ENCODE data around the gene CEACAM5. TPM values are rescaled to one million over a fixed set of nuclear protein-coding genes. Genes with fewer than 3 reads are reported as not detected.

Gene CEACAM5
- total and polyA plus RNA-seq, 2 donors from 2014 or later: not detected

DNA sequence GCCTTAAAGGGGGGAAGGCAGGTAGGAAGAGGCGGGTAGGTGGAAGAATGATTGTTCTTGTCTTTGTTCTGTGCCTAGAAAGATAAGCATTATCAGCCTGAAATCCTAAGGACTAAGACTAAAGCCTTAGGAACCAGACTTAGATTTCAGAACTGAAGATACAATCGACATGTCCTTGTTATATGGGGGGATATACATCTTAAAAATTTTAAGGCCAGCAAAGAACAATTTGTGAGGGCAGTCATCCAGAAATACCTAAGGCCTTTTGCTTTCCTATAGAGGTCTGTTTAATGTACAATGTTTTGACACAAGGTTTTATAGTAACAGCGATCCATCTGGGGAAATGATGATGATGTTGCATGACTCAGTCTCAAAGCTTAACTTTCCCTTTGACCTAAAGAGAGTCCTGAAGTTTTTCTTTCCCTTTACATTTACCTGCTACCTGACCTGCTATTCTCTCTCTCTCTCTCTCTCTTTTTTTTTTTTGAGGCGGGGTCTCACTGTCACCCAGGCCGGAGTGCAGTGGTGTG is 26.7 kb downstream of the CEACAM5 start:
- no peaks in the 10 kb centered on the region for H3K27me3 ChIP-seq (ENCODE audit: control insufficient read depth, insufficient read depth, low read length)
- H3K36me3 ChIP-seq (ENCODE audit: control insufficient read depth in 2 of 3, insufficient read depth in 3 of 3, low read length in 3 of 3): no peaks in the 10 kb centered on the region
- no peaks in the 10 kb centered on the region for H3K4me1 ChIP-seq (ENCODE audit: control insufficient read depth in 2 of 3, insufficient read depth in 2 of 3, low read depth in 1 of 3, low read length in 3 of 3)
- H3K9ac ChIP-seq (ENCODE audit: low read length in 3 of 3): no peak overlapping the region
- H3K27ac ChIP-seq (ENCODE audit: low read depth in 2 of 2, low read length in 2 of 2): no peak overlapping the region
- H3K4me3 ChIP-seq (ENCODE audit: low read length in 3 of 3): no peak overlapping the region
- H3K9me3 ChIP-seq (ENCODE audit: control insufficient read depth in 2 of 3, insufficient read depth in 1 of 3, low read length in 3 of 3): no peaks in the 10 kb centered on the region
- TF ChIP-seq, protein P1, sequence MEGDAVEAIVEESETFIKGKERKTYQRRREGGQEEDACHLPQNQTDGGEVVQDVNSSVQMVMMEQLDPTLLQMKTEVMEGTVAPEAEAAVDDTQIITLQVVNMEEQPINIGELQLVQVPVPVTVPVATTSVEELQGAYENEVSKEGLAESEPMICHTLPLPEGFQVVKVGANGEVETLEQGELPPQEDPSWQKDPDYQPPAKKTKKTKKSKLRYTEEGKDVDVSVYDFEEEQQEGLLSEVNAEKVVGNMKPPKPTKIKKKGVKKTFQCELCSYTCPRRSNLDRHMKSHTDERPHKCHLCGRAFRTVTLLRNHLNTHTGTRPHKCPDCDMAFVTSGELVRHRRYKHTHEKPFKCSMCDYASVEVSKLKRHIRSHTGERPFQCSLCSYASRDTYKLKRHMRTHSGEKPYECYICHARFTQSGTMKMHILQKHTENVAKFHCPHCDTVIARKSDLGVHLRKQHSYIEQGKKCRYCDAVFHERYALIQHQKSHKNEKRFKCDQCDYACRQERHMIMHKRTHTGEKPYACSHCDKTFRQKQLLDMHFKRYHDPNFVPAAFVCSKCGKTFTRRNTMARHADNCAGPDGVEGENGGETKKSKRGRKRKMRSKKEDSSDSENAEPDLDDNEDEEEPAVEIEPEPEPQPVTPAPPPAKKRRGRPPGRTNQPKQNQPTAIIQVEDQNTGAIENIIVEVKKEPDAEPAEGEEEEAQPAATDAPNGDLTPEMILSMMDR (IDR thresholded peaks at IDR 0.05; ENCODE audit: borderline replicate concordance, extremely low read depth, insufficient read depth): no peak
- intact Hi-C loops (cut with DNase I): no loop called here
- DNase-seq (no peak), FAIRE-seq (no peak)

DNA sequence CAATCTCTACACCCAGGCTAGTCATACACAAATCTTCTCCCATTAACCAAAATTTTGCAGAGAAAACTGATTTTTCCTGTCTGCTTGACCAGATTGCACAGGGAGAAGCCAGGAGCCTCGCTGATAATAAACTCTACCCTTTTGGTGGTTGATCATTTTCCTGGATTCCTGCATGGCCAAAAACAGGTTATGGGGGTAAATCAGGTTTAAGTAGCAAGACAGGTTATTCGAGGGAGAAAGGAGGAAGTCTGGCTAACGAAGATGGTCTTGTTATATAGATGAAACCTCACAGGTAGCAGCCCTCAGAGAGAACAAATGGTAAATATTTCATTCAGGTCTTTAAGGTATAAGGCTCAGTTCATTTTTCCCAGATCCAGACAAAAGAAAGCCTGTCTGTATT is 30.9 kb downstream of the CEACAM5 start:
- Histone ChIP-seq H3K4me1 (ENCODE audit: control insufficient read depth in 2 of 3, insufficient read depth in 2 of 3, low read depth in 1 of 3, low read length in 3 of 3) (no peaks in the 10 kb centered on the region), H3K9me3 (ENCODE audit: control insufficient read depth in 2 of 3, insufficient read depth in 1 of 3, low read length in 3 of 3) (no peaks in the 10 kb centered on the region), H3K27ac (ENCODE audit: low read depth in 2 of 2, low read length in 2 of 2) (no peak overlapping the region), H3K9ac (ENCODE audit: low read length in 3 of 3) (no peak overlapping the region), H3K27me3 (ENCODE audit: control insufficient read depth, insufficient read depth, low read length) (no peaks in the 10 kb centered on the region), H3K36me3 (ENCODE audit: control insufficient read depth in 2 of 3, insufficient read depth in 3 of 3, low read length in 3 of 3) (no peaks in the 10 kb centered on the region), H3K4me3 (ENCODE audit: low read length in 3 of 3) (no peak overlapping the region)
- intact Hi-C loops (cut with DNase I): no loop called here
- TF ChIP-seq, protein P1 (IDR thresholded peaks at IDR 0.05; ENCODE audit: borderline replicate concordance, extremely low read depth, insufficient read depth): no peak
- FAIRE-seq (no peak), DNase-seq (no peak)

DNA sequence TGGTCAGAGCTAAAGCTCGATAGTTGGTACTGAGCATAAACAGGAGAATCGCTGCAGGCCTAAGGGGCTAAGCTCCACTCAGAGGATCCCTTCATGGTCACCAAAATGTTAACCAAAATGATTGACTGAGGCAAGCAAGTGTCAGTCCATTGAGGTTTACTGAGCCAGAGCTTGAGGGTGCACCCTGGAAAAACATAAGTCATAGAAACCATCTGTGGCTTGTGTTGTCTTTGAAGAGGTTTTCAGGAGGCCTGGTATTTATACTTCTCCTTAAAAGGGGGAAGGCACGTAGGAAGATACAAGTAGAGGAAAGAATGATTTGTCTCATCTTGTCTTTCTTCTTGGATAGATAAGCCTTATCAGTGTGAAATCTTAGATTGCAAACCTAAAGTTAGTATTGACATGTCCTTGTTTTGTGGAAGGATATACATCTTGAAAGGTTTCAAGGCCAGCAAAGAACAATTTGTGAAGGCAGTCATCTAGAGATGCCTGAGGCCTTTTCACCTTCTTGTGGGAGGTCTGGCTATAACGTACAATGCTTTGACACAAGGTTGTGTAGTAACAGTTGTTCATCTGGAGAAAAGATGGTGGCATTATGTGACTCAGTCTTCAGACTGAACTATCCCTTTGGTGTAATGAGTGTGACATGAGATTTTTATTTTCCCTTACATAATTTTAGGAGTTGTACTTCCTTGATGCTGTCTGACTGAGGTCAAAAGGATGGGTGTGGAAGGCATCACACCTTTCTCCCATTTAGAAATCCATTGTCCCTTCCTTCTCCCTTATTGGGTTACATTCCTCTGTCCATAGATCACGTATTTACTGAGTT is 32.2 kb downstream of the CEACAM5 start:
- H3K9me3 ChIP-seq (ENCODE audit: control insufficient read depth in 2 of 3, insufficient read depth in 1 of 3, low read length in 3 of 3): no peaks in the 10 kb centered on the region
- no peak overlapping the region for H3K27ac ChIP-seq (ENCODE audit: low read depth in 2 of 2, low read length in 2 of 2)
- no peaks in the 10 kb centered on the region for H3K27me3 ChIP-seq (ENCODE audit: control insufficient read depth, insufficient read depth, low read length)
- FAIRE-seq (no peak), DNase-seq (no peak)
- H3K36me3 ChIP-seq (ENCODE audit: control insufficient read depth in 2 of 3, insufficient read depth in 3 of 3, low read length in 3 of 3): no peaks in the 10 kb centered on the region
- H3K4me3 ChIP-seq (ENCODE audit: low read length in 3 of 3): no peak overlapping the region
- TF ChIP-seq, protein P1 (IDR thresholded peaks at IDR 0.05; ENCODE audit: borderline replicate concordance, extremely low read depth, insufficient read depth): no peak
- no peak overlapping the region for H3K9ac ChIP-seq (ENCODE audit: low read length in 3 of 3)
- intact Hi-C loops (cut with DNase I): no loop called here
- H3K4me1 ChIP-seq (ENCODE audit: control insufficient read depth in 2 of 3, insufficient read depth in 2 of 3, low read depth in 1 of 3, low read length in 3 of 3): no peaks in the 10 kb centered on the region
